ENCODE data around the gene ADGRL2.

- TF ChIP-seq CTCF (conservative IDR thresholded peaks at IDR 0.05): no peak
- TF ChIP-seq ZFX (IDR thresholded peaks at IDR 0.05): no peak
These were observed 35.4 kb downstream of the ADGRL2 start for GRCh38 chr1:81836007-81836626.

All from C4-2B (cell line).